ENCODE data around the gene ZNF511.

GRCh38 chr10:133272964-133273420 is 35.7 kb upstream of the ZNF511 start:
- TF ChIP-seq CTCF (IDR thresholded peaks at IDR 0.05 in 2 of 3, conservative IDR thresholded peaks at IDR 0.05 in 1 of 3; ENCODE audit: borderline replicate concordance in 1 of 3, insufficient read depth in 1 of 3, low read depth in 2 of 3, low read length in 2 of 3): no peak
- TF ChIP-seq ZBTB33 (IDR thresholded peaks at IDR 0.05; ENCODE audit: extremely low read depth, insufficient replicate concordance, low read length): no peak

All from HCT116 (cell line).